Regular cardiac myocyte (primary cell): Measurements from ENCODE around the gene OSGEPL1. TPM values are rescaled to one million over a fixed set of nuclear protein-coding genes. Genes with fewer than 3 reads are reported as not detected.

ENCODE experiments used
- total RNA-seq: library from RNA; depleted of rRNA; stranded (reverse); fragments of >200 nt; gene quantifications from 2 replicates; pipeline ENCODE4 v1.2.3, GENCODE V29; 2014

The OSGEPL1 gene, protein sequence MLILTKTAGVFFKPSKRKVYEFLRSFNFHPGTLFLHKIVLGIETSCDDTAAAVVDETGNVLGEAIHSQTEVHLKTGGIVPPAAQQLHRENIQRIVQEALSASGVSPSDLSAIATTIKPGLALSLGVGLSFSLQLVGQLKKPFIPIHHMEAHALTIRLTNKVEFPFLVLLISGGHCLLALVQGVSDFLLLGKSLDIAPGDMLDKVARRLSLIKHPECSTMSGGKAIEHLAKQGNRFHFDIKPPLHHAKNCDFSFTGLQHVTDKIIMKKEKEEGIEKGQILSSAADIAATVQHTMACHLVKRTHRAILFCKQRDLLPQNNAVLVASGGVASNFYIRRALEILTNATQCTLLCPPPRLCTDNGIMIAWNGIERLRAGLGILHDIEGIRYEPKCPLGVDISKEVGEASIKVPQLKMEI
- 10.7 TPM in 2 replicates for total RNA-seq

DNA sequence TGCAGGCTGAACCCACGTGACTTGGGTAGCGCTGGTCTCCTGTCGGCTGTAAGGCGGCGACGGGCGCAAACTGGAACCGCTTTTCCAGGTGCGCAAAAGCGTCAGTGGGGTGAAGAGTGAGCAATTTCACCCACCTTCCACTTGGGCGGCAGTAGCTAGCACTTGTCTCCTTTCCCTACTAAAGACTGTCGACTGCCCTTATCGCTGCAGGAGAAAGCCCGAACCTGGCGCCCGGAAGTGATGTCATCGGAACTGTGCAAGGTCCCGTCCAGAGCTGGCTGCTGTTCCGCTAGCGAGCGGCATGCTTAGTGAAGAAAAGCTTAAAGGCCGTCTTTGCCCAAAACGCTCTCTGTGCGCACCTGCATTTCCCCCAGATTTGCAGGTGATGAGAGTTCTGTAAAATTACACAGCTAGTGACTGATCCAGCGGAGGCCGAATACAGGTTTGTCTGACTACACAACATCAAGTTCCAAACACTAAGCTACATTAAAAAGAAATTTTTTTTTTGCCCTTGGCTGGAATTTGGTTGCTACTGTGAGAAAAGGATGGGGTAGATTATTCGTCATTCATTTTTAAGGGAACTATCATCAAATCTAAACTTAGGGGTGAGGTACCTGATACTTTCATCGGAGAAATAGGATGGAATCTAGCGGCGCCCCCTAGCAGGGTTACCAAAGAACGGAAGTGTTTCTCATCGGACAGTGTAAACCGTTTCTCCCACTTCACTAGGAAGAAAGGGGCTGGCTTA, at the start of gene OSGEPL1:
Gene OSGEPL1, minus strand, starts transcription at position 242 of the 748 bp plus-strand sequence. CDS start 1,152 bp downstream, outside the sequence.

DNA sequence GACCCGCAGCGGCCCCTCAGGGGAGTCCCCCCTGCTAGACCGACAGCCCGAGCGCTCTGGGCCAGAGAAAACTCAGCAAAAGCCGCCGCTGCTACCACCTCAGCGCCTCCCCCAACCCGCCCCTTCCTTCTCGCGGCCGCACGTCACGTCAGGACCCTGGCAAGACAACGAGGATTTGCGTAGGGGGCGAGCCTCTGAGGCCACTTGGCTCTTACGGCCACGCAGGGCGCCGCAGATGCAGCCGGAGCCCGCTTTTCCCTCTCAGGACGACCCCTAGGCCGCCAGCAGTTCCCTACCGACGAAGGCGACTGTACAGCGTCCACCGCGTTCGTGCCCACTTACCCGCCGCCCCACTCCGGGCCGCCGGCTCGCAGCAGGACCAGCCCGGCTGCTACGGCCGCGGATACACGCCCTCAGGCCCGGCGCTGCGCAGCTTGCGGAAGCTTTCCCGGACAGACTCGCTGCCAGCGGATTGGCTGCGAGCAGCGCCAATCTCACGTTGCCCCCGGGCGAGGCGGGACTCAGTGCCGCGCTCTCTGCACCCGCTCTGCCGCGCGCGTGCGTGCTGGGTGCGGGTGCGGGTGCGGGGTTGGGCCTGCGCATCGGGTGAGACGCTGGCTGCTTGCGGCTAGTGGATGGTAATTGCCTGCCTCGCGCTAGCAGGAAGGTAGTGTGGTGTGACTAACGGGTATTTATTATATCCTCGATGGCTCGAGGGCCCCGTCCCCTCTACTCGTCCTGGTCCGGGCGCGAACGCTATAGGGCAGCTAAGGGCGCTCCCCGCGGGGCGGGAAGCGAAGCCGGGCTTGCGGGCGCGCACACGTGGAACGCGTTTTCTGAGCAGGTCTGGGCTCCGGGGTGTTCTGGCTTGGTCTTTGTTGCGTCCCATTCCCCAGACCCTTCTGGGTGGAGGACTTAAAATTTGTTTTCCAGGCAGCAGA, 21.6 kb upstream of the OSGEPL1 start, which contains the start of the genes ORMDL1 and PMS1:
Gene ORMDL1, minus strand, starts transcription at position 413 of the 941 bp plus-strand sequence. CDS start 1,744 bp downstream, outside the sequence.
Gene PMS1, plus strand, starts transcription at position 524 of the 941 bp plus-strand sequence. CDS start 7,360 bp downstream, outside the sequence.

Other genes starting within 250 kb of the OSGEPL1 start
- gene SLC40A1, start 182.0 kb downstream of the OSGEPL1 start, total RNA-seq: 5.9 and 107 TPM in 2 replicates
- 75.5 and 80.7 TPM in 2 replicates for gene ASNSD1, start 101.3 kb downstream of the OSGEPL1 start, total RNA-seq
- gene ANKAR, start 88.1 kb downstream of the OSGEPL1 start, total RNA-seq: 5.4 and 9.0 TPM in 2 replicates
- gene ORMDL1, start 21.5 kb upstream of the OSGEPL1 start, total RNA-seq: 45.2 and 69.9 TPM in 2 replicates
- gene PMS1, start 21.7 kb upstream of the OSGEPL1 start, total RNA-seq: 28.0 and 38.6 TPM in 2 replicates